Omental fat pad (tissue), 4 donors: ENCODE data around the gene HOXB8. TPM values are rescaled to one million over a fixed set of nuclear protein-coding genes. Genes with fewer than 3 reads are reported as not detected.

Experiments used
- ATAC-seq: fragments of 150-250 bp; one replicate; pipeline ENCODE4 v1.9.1; 2016; ENCODE audit warnings: mild to moderate bottlenecking, moderate library complexity; ENCODE audit not compliant: low FRiP score
- DNase-seq: peaks from one replicate; pipeline ENCODE4 v3.0.0-alpha.2; 2019; ENCODE audit warnings: low spot score
- total RNA-seq, 4 donors: library from RNA; depleted of rRNA; stranded (reverse); fragments of >200 nt; gene quantifications; one replicate each; pipeline ENCODE4 v1.1.0, GENCODE V29; 2016
- TF ChIP-seq, protein P1 (sequence below), 3 donors: fragments of 450-650 bp; IDR thresholded peaks; one replicate each; pipeline ENCODE4 v1.5.1; 2016 to 2017; ENCODE audit warnings: antibody characterized with exemption in 3 of 3, mild to moderate bottlenecking in 3 of 3, moderate library complexity in 2 of 3

Gene HOXB8
- total RNA-seq, 4 donors from 2014 or later, result 4.3 to 6.2 (median 5.0) TPM

DNA sequence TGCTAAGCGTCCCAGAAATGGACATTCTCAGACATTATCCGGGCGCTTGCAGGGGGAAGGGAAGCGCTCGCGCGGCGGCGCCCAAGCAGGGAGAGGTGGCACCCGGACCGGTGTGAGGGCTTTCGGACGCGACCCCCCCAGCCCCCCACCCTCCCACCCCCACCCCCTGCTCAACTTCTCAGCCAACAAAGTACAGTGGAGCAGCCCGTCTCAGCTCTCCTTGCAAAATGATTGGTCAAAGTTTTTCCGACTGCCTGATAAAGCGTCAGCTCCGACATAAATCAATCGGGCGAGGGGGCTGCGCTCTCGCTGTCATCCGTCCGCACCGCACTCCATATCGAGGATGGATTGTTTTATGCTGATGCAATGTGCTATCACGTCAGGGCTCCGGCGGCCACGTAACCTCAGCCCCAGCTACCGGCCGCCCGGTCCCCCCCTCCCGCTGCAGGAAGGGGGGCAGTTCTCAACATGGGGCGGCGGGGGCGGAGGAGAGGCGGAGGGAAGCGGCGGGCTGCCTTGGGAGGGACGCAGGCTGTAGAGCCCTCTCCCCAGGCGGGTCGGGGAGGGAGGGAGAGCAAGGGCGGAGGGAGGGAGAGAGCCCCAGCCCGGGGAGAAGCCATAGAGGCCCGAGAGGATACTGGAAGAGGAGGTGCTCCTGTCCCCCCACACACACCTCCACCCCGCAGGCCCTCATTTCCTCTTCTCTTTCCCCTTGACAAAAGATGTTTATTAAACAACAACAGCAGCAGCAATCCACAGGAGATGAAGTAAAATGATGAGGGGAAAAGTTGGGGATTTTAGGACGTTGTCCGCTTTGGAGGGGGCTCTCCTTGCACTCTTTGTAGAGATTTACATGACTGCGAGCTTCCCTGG is 11.4 kb upstream of the HOXB8 start, which contains the start of gene HOXB9:
HOXB9 (minus strand) TSS at position 114 of the 873 bp plus-strand sequence; CDS start at position 25, 89 bp downstream.
- TF ChIP-seq, protein P1, sequence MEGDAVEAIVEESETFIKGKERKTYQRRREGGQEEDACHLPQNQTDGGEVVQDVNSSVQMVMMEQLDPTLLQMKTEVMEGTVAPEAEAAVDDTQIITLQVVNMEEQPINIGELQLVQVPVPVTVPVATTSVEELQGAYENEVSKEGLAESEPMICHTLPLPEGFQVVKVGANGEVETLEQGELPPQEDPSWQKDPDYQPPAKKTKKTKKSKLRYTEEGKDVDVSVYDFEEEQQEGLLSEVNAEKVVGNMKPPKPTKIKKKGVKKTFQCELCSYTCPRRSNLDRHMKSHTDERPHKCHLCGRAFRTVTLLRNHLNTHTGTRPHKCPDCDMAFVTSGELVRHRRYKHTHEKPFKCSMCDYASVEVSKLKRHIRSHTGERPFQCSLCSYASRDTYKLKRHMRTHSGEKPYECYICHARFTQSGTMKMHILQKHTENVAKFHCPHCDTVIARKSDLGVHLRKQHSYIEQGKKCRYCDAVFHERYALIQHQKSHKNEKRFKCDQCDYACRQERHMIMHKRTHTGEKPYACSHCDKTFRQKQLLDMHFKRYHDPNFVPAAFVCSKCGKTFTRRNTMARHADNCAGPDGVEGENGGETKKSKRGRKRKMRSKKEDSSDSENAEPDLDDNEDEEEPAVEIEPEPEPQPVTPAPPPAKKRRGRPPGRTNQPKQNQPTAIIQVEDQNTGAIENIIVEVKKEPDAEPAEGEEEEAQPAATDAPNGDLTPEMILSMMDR (IDR thresholded peaks at IDR 0.05), result no peak
- DNase-seq (peak; percentile 48), ATAC-seq (peak; percentile 63)

DNA sequence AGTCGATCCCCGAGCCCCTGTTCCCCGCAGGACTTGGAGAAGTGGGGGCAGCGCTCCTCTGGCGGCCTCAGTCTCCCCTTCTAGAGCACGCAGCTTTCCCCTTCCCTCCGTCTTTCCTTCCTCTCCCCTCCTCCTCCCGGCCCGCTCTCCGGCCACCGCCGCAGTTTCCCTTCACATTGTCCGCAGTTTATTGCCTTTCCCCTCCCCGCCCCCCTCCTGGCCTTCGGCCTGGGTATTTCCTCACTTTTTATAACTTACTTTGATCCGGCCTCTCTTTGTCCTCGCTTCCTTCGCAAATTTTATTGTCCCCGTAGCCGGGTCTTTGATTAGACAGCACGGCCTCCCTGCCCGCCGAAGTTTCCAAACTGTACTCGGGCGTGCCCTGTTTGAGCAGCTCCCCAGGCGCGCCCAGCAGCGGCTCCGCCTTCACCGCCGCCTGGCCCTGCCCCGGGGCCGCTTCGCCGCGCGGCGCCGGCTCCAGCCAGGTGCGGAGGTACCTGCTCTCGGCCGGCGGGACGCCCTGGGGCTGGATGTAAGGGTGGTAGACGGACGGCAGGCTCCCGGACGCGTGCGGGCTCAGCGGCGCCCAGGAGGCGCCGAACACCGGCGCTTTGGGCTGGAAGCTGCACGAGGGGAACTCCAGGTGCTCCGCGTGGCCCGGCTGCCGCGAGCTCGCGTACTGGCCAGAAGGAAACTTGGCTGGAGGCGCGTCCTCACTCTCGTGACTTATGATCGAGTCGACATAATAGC is 10.6 kb upstream of the HOXB8 start:
- no peak for DNase-seq
- TF ChIP-seq, protein P1 (IDR thresholded peaks at IDR 0.05), result no peak
- no peak for ATAC-seq

DNA sequence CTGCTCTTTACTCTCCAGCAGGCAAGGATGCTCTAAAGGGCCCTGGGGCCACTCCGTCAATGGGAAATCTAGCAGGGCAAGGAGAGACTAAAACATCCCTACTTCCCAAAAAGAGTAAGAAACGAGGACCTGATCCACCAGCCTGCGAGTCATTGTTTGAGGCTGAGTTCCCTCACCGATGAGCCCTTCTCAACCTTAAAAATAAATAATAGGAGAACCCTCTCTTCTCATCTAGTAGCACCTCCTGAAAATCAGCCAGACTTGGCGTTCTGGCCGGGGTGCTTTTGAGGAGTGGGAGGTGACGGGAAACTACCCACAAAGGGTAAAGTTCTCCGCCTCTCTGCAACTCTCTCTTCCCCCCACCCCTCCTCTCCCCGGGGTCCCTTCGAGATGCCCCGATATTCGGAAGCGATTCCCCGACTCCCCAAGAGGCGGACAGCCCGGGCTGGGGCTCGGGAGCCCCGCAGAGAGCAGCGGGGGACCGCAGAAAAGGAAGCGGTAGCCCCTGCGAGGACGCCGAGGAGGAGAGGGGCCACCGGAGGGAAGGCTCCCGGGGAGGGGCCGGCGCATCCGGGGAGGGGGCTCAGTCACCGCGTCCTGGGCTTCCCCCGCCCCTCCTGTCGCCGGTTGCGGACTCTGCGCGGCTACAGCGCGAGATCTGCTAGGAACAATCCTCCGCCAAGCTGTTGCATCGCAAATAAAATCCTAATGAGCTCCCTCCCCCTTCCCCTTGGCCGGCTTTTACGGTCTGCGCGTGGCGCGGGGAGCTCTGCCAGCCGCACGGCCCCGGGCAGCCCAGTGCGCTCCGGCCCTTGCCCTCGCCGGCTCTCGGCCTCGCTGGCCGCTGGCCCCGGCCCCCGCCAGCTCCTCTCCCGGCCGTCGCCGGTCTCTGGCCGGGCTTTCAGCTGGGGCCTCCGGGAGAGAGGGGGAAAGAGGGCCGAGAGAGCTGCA is 9.7 kb upstream of the HOXB8 start:
- ATAC-seq (peak; percentile 43), DNase-seq (no peak)
- TF ChIP-seq, protein P1 (IDR thresholded peaks at IDR 0.05), result no peak

DNA sequence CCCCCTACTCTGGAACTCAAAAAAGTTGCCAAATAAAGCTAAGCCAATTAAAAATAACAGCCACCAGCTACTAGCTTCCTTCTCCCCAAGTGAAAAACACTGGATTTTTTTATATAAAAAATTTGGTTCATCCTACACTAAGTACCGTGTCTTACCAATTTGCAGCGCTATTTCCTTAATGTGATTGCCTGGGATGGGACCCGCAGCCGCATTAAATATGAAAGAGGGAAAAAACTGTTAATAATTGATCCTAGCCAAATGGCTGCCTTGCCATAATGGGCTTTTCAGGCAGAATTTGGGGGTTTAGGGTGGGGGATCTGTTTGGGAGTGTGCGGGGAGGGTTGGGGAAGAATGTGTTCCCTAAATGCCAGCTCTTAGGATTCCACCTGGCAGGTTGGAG is 9.0 kb upstream of the HOXB8 start:
- TF ChIP-seq, protein P1 (IDR thresholded peaks at IDR 0.05), result no peak
- no peak for ATAC-seq
- DNase-seq, result no peak

DNA sequence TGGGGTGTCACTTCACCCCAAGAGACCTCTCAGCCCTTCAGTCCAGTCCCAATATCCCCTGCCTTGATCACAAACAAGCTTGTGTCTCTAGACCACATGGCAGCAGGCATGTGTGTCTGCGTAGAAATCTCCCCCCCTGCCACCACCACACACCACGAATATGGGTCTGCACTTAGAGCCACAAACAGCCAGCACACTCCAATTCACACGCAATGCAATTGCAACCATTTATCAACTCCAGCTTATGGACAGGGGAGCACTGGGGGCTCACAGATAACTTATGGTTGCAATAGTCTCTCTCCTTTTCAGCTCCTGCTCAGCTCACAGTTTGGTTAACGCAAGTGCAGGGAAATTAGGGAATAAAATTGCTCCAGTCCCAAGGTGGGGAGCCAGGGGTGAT is 8.5 kb upstream of the HOXB8 start:
- no peak for DNase-seq
- ATAC-seq, result no peak
- TF ChIP-seq, protein P1 (IDR thresholded peaks at IDR 0.05), result no peak

DNA sequence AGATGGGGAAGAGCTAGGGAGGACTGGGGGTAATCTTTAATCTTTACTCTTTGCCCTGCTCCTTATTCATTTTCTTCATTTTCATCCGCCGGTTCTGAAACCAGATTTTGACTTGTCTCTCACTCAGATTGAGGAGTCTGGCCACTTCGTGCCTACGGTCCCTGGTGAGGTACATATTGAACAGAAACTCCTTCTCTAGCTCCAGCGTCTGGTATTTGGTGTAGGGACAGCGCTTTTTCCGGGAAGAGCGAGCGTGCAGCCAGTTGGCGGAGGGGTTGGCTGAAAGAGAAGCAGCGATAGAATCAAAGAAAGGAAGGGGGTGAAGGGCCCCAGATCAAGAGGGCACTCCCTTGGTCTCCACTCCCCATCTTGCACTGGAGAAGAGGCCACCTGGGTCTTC is 7.8 kb upstream of the HOXB8 start:
- no peak for DNase-seq
- TF ChIP-seq, protein P1 (IDR thresholded peaks at IDR 0.05), result no peak
- ATAC-seq, result no peak
